Lower leg skin (tissue), 3 donors: ENCODE data around the gene TRMO.

Experiments used
- POLR2A ChIP-seq, 2 donors: fragments of 450-650 bp; IDR thresholded peaks; one replicate each; pipeline ENCODE4 v1.6.1; 2016 to 2017; ENCODE audit warnings: antibody characterized with exemption in 2 of 2, mild to moderate bottlenecking in 1 of 2, moderate library complexity in 1 of 2
- TF ChIP-seq, protein P1 (sequence below), 3 donors: fragments of 450-650 bp; IDR thresholded peaks; one replicate each; pipeline ENCODE4 v1.5.1; 2016; ENCODE audit warnings: antibody characterized with exemption in 3 of 3, mild to moderate bottlenecking in 3 of 3, moderate library complexity in 2 of 3

DNA sequence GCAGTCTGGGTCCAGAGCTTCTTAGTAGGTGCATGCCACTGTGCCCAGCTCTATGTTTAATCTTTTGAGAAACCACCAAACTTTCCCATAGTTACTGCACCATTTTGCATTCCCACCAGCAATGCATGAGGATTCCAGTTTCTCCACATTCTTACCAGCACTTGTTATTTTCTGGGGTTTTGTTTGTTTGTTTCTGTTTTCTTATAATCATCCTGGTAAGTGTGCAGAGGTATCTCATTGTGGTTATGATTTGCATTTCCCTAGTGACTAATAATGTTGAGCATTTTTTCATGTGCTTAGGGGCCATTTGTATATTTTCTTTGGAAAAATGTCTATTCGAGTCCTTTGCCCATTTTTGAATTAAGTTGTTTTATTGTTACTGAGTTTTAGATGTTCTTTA is 57.9 kb downstream of the TRMO start:
- TF ChIP-seq, protein P1, sequence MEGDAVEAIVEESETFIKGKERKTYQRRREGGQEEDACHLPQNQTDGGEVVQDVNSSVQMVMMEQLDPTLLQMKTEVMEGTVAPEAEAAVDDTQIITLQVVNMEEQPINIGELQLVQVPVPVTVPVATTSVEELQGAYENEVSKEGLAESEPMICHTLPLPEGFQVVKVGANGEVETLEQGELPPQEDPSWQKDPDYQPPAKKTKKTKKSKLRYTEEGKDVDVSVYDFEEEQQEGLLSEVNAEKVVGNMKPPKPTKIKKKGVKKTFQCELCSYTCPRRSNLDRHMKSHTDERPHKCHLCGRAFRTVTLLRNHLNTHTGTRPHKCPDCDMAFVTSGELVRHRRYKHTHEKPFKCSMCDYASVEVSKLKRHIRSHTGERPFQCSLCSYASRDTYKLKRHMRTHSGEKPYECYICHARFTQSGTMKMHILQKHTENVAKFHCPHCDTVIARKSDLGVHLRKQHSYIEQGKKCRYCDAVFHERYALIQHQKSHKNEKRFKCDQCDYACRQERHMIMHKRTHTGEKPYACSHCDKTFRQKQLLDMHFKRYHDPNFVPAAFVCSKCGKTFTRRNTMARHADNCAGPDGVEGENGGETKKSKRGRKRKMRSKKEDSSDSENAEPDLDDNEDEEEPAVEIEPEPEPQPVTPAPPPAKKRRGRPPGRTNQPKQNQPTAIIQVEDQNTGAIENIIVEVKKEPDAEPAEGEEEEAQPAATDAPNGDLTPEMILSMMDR (IDR thresholded peaks at IDR 0.05): no peak
- no peak for TF ChIP-seq POLR2A (IDR thresholded peaks at IDR 0.05)
